Small intestine (tissue), 7 donors: ENCODE measurements around the gene EPHA6. TPM values are rescaled to one million over a fixed set of nuclear protein-coding genes. Genes with fewer than 3 reads are reported as not detected.

Source experiments
- DNase-seq, 2 donors: peaks; one replicate each; pipeline versions ENCODE4 v3.0.0 to v3.0.0-alpha.2; 2013
- FAIRE-seq: peaks from 2 replicates; lab custom pipeline; 2012; peaks lifted over from hg19 to GRCh38; lab: Jason Lieb, UNC
- H3K27ac ChIP-seq, 3 donors: one replicate each; pipeline ENCODE4 v1.5.1; 2013; ENCODE audit warnings: low read length in 2 of 3, mild to moderate bottlenecking in 2 of 3, control low read depth in 1 of 3, inconsistent platforms in 1 of 3, low read depth in 1 of 3, moderate library complexity in 1 of 3
- H3K27me3 ChIP-seq, 3 donors: one replicate each; pipeline ENCODE4 v1.6.1; 2013; ENCODE audit warnings: low read length in 3 of 3, inconsistent platforms in 1 of 3; ENCODE audit not compliant: control insufficient read depth in 3 of 3, insufficient read depth in 3 of 3
- H3K36me3 ChIP-seq, 3 donors: one replicate each; pipeline ENCODE4 v1.6.1; 2013; ENCODE audit warnings: low read length in 3 of 3, inconsistent platforms in 1 of 3, low read depth in 1 of 3, mild to moderate bottlenecking in 1 of 3, moderate library complexity in 1 of 3; ENCODE audit not compliant: control insufficient read depth in 3 of 3, insufficient read depth in 2 of 3
- H3K4me1 ChIP-seq, 3 donors: one replicate each; pipeline ENCODE4 v1.6.1; 2013; ENCODE audit warnings: low read length in 2 of 3, inconsistent platforms in 1 of 3, low read depth in 1 of 3, mild to moderate bottlenecking in 1 of 3, moderate library complexity in 1 of 3; ENCODE audit not compliant: control insufficient read depth in 3 of 3, insufficient read depth in 2 of 3
- H3K4me3 ChIP-seq, 3 donors: one replicate each; pipeline ENCODE4 v1.5.1; 2013; ENCODE audit warnings: low read length in 3 of 3, control low read depth in 1 of 3, inconsistent platforms in 1 of 3, low read depth in 1 of 3, mild to moderate bottlenecking in 1 of 3, moderate library complexity in 1 of 3
- H3K9me3 ChIP-seq, 2 donors: one replicate each; pipeline ENCODE4 v1.6.1; 2013; ENCODE audit warnings: low read depth in 1 of 2, low read length in 1 of 2; ENCODE audit not compliant: control insufficient read depth in 2 of 2, insufficient read depth in 1 of 2
- WGBS, 3 donors: extraction: QIAGEN DNeasy Blood & Tissue Kit; methylation state at CpG; one replicate each; pipeline ENCODE4 v1.1.7; 2013; 5-methylcytosine and 5-hydroxymethylcytosine counted together
- polyA plus RNA-seq, 4 donors: library from polyadenylated mRNA; stranded (reverse) in 3 of 4; unstranded in 1 of 4; fragments of 200-250 nt in 3 of 4; fragments of 120-200 nt in 1 of 4; gene quantifications; one replicate each; pipeline versions ENCODE4 v1.2.1 to v1.2.3, GENCODE V29; 2013
- donor health status: healthy with polysubstance abuse.
- donor health status: control.
- donor health status: control.
- donor health status: Bipolar disorder and iron deficiency.
- donor health status: healthy.

The EPHA6 gene
- polyA plus RNA-seq, 4 donors = 0.03 to 0.78 TPM; not detected in 2

DNA sequence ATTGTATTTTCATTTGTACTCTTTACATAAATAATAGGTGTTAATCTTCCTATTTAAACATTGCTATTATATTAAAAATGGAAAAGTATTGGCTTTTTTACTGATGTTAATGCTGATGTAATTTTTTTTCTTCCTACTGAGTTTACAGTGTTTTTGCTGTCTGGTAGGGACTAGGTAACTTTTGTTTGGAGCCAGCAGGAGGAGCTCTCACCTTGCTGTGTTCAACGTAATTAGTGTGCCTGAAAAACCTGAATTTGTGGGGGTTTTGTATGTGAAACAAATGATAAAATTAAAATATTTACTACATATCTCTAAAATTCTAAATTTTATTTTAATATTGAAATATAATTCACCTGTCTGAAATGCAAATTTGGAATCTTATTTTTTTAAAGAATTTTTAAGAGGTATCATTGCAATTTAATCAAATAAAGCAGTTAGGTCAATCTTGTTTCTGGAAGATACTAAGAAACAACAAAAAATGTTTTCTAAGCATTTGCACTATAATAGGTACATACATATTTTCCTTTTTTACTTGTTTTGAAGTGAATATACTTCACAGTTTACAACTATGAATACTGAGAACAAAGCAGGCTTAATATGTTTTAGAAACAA lies 48.8 kb downstream of the EPHA6 start:
- H3K4me1 ChIP-seq = no peaks in the 10 kb centered on the region
- H3K27me3 ChIP-seq = no peaks in the 10 kb centered on the region
- no peak overlapping the region for H3K27ac ChIP-seq
- H3K4me3 ChIP-seq = no peak overlapping the region
- no peaks in the 10 kb centered on the region for H3K36me3 ChIP-seq
- FAIRE-seq = peak; percentile 59
- DNase-seq = peak; percentile 7 to 50
- no peaks in the 10 kb centered on the region for H3K9me3 ChIP-seq
- 3 to 10% (median 3%) methylated on average over 1 of the region's 1 CpG for WGBS, 3 donors

DNA sequence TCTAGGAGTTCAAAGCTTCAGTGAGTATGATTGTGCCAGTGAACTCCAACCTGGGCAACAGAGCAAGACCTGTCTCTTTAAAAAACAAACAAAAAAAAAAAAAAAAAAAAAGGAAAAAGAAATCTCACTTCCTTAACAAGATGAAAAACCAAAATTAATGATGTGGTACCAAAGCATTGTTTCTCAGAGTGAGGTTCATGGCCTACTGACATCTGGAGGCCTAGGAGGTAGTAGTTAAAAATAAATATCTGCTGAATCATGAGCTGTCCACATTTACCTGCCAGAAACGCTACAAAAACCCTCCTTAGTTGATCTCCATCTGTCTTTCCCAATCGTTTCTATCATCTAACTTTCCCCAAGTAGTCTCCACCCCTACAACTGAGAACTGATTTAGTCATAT lies 51.2 kb downstream of the EPHA6 start:
- Histone ChIP-seq H3K36me3 (no peaks in the 10 kb centered on the region), H3K27ac (no peak overlapping the region), H3K9me3 (no peaks in the 10 kb centered on the region), H3K27me3 (no peaks in the 10 kb centered on the region), H3K4me3 (no peak overlapping the region), H3K4me1 (no peaks in the 10 kb centered on the region)
- 43 to 53% (median 50%) methylated on average over 2 of the region's 2 CpGs for whole genome bisulfite sequencing, 3 donors
- FAIRE-seq (no peak), DNase-seq (no peak)

DNA sequence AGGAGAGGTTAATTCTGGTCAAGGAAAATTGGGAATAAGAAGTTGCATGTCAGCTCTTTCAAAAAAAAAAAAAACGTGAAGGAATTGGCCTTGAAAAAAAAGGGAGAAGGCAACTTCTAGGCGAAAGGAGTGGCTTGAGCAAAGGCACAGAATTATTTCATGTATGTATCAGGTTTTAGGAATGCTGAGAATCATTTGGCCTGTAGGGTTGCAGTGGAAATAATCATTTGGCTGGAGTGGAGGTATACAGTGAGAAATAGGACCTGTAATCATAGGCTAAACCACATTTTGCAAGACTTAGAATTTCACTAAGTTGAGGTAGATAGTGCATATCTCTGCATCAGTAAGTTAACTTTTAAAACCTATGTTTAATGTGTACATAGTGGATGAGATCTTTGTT lies 54.9 kb downstream of the EPHA6 start:
- no peak for DNase-seq
- no peak for FAIRE-seq
- Histone ChIP-seq H3K27me3 (no peaks in the 10 kb centered on the region), H3K9me3 (no peaks in the 10 kb centered on the region), H3K4me1 (no peaks in the 10 kb centered on the region), H3K4me3 (no peak overlapping the region), H3K36me3 (no peaks in the 10 kb centered on the region), H3K27ac (no peak overlapping the region)
- 55 to 81% (median 80%) methylated on average over 2 of the region's 2 CpGs for WGBS, 3 donors

DNA sequence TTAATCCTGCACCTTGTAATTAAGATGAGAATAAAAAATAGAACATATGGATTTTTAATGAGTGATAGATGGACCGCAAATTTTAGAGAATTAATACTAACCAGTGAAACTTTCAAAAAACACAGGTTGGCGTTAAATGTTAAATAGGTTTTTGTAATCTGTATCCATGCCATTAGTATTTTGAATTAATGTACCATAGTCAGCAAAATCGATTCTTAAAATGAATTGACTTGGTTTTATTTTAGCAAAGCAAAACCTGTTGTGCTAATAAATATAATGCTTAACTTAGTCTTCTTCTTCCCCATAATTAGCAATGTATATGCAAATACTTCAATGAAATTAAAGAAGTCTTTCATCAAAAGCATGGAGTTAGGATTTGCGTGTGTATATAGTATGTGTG lies 63.1 kb downstream of the EPHA6 start:
- Histone ChIP-seq H3K9me3 (peaks cover 0 to 6% of the 10 kb centered on the region in 2 donors), H3K4me3 (no peak overlapping the region), H3K27me3 (no peaks in the 10 kb centered on the region), H3K4me1 (no peaks in the 10 kb centered on the region), H3K36me3 (no peaks in the 10 kb centered on the region), H3K27ac (no peak overlapping the region)
- WGBS, 3 donors = 91 to 94% (median 92%) methylated on average over 4 of the region's 4 CpGs
- FAIRE-seq = no peak
- no peak for DNase-seq

DNA sequence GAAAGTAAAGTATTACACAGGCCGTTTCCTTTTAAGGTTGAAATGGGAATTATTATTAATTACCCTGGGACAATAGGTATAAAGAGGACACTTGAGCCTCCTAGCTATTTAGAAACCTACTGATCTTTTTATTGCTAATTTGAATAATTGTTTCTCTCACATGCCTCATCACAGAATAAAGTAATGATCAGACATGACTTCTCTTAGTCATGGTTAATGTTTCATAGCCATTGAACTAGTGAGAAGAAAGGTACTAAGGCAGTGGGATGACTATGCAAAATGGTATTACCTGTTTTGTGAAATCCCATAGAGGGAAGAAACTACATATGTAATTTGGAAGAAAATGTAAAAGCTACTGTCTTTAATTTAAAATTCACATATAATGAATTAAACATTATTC lies 85.6 kb downstream of the EPHA6 start:
- DNase-seq (no peak), FAIRE-seq (no peak)
- Histone ChIP-seq H3K27me3 (no peaks in the 10 kb centered on the region), H3K4me1 (no peaks in the 10 kb centered on the region), H3K27ac (no peak overlapping the region), H3K4me3 (no peak overlapping the region), H3K36me3 (no peaks in the 10 kb centered on the region), H3K9me3 (no peaks in the 10 kb centered on the region)
- WGBS, 3 donors = 50 to 64% (median 64%) methylated on average over 1 of the region's 1 CpG

DNA sequence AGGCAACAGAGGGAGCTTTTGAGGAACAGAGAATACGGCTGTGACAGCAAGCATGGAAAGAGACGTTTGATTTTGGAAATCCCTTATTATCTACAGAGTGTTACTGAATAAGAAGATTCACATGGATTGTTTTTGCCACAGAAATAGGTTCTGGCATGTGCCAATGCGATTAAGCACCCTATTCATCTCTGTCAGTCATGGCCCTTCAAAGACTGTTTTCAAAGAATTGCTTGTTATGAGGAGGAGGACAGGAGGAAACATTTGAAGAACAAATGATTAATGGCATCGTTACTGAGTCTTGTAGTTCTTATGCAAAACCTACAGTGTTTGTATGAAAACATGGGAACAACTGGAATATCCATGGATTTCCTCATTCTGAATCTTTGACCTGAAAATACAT lies 86.2 kb downstream of the EPHA6 start:
- no peak for FAIRE-seq
- Histone ChIP-seq H3K27me3 (no peaks in the 10 kb centered on the region), H3K9me3 (no peaks in the 10 kb centered on the region), H3K4me1 (no peaks in the 10 kb centered on the region), H3K36me3 (no peaks in the 10 kb centered on the region), H3K4me3 (no peak overlapping the region), H3K27ac (no peak overlapping the region)
- WGBS, 3 donors = 66 to 69% (median 69%) methylated on average over 4 of the region's 4 CpGs
- no peak for DNase-seq

DNA sequence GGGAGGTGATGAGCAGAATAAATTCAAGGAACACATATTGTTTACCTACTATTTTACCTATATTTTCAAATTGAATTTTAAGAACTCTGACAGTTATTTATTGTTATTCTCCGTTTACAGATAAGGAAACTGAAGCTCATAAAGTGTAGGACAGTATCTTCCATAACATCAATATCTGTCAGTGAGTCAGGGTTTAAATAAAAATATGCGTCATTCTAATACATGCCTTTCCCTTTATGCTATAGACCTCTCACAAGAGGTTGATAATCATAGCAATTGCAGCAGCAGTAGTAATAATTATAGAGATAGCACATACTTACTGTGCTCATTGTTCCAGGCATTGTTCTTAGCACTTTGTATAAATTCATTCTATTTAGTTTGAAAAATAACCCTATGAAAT lies 101.1 kb downstream of the EPHA6 start:
- WGBS, 3 donors = 67 to 76% (median 68%) methylated on average over 2 of the region's 2 CpGs
- no peaks in the 10 kb centered on the region for H3K27me3 ChIP-seq
- H3K36me3 ChIP-seq = no peaks in the 10 kb centered on the region
- H3K4me1 ChIP-seq = no peaks in the 10 kb centered on the region
- H3K4me3 ChIP-seq = no peak overlapping the region
- no peak overlapping the region for H3K27ac ChIP-seq
- H3K9me3 ChIP-seq = no peaks in the 10 kb centered on the region
- DNase-seq (no peak), FAIRE-seq (no peak)

DNA sequence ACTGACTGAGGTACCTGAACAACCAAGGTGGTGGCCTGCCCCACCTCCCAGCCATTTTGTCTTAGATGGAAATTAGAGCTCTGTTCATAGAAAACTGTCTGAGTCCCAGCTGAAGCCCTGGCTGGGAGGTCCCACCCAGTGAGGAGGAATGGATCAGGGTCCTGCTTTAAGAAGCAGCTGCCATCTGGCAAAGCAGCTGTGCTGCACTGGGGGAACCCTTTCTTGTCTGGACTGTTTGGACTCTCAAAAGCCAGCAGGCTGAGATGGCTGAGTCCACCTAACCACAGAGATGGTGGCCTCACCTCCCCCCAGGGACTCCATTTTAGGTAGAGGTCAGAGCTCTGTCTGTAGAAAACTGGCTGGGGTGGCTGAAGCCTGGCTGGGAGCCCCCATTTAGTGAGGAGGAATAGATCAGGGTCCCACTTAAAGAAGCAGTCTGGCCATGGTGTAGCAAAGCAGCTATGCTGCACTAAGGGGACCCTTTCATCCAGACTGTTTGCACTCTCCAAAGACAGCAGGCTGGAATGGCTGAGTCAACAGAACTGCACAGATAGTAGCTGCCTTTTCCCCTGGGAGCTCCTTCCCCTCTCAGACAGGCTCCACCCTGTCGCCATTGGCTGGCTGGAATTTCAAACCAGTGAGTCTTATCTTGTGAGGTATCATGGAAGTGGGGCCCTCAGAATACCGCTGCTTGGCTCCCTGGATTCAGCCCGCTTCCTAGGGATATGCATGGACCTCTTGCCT lies 116.9 kb downstream of the EPHA6 start:
- H3K4me3 ChIP-seq = no peak overlapping the region
- 63 to 74% (median 71%) methylated on average over 3 of the region's 3 CpGs for WGBS, 3 donors
- H3K9me3 ChIP-seq = peaks cover 2 to 46% of the 10 kb centered on the region in 2 donors

More for the DNA sequence above, 116.9 kb downstream of the EPHA6 start:
- Histone ChIP-seq H3K4me1 (no peaks in the 10 kb centered on the region), H3K27ac (no peak overlapping the region), H3K36me3 (no peaks in the 10 kb centered on the region), H3K27me3 (no peaks in the 10 kb centered on the region)
- DNase-seq (no peak), FAIRE-seq (no peak)
